CD14-positive monocyte (primary cell): ENCODE results near the gene CERK. TPM values are rescaled to one million over a fixed set of nuclear protein-coding genes. Genes with fewer than 3 reads are reported as not detected.
"Not testable (repeated sequence)": the region's sequence is repeated elsewhere in the genome, so short reads cannot be mapped to it uniquely, and the experiment has no call there.

Source experiments
- DNase-seq, 3 donors: peaks; one replicate each; pipeline ENCODE4 v3.0.0-alpha.2; 2011 to 2022
- H2AFZ ChIP-seq: 2 replicates; pipeline ENCODE4 v1.6.0; 2012; ENCODE audit warnings: mild to moderate bottlenecking, low read depth, low read length, inconsistent platforms; ENCODE audit not compliant: insufficient read depth, poor library complexity, severe bottlenecking
- H3K27ac ChIP-seq, 2 donors: 1 replicate in 1 of 2; 2 replicates in 1 of 2; pipeline ENCODE4 v1.5.1; 2012 to 2013; ENCODE audit warnings: low read length in 2 of 2, control low read depth in 1 of 2, inconsistent platforms in 1 of 2, low read depth in 1 of 2, mild to moderate bottlenecking in 1 of 2
- H3K27me3 ChIP-seq, 2 donors: one replicate each; pipeline versions ENCODE4 v1.6.0 to v1.6.1; 2011 to 2013; ENCODE audit warnings: low read length in 2 of 2; ENCODE audit not compliant: control insufficient read depth in 2 of 2, insufficient read depth in 2 of 2
- H3K36me3 ChIP-seq, 2 donors: replicated peaks in 1 of 2; 1 replicate in 1 of 2; 2 replicates in 1 of 2; pipeline versions ENCODE4 v1.5.1 to v1.6.1; 2012 to 2013; ENCODE audit warnings: low read length in 2 of 2, control low read depth in 1 of 2, inconsistent platforms in 1 of 2, mild to moderate bottlenecking in 1 of 2; ENCODE audit not compliant: insufficient read depth in 2 of 2, control insufficient read depth in 1 of 2
- H3K4me1 ChIP-seq, 2 donors: 1 replicate in 1 of 2; 2 replicates in 1 of 2; pipeline versions ENCODE4 v1.5.1 to v1.6.1; 2012 to 2013; ENCODE audit warnings: low read length in 2 of 2, control low read depth in 1 of 2, inconsistent platforms in 1 of 2, mild to moderate bottlenecking in 1 of 2, moderate library complexity in 1 of 2; ENCODE audit not compliant: insufficient read depth in 2 of 2, control insufficient read depth in 1 of 2
- H3K4me2 ChIP-seq: replicated peaks from 2 replicates; pipeline ENCODE3; 2012; ENCODE audit warnings: low read length, moderate library complexity, mild to moderate bottlenecking; ENCODE audit not compliant: poor library complexity, severe bottlenecking; ENCODE audit errors: extremely low read depth
- H3K4me3 ChIP-seq, 3 experiments: fragments of 200-600 bp in 1 of 3; sonication (generic) in 1 of 3; replicated peaks in 1 of 3; 1 replicate in 2 of 3; 2 replicates in 1 of 3; pipeline ENCODE4 v1.5.1; 2011 to 2013; ENCODE audit warnings: low read length in 3 of 3, mild to moderate bottlenecking in 3 of 3, control low read depth in 2 of 3, low read depth in 2 of 3, inconsistent platforms in 1 of 3, moderate library complexity in 1 of 3
- H3K79me2 ChIP-seq: 2 replicates; pipeline ENCODE4 v1.6.0; 2012; ENCODE audit warnings: mild to moderate bottlenecking, control low read depth, inconsistent platforms, low read length, moderate library complexity; ENCODE audit not compliant: insufficient read depth
- H3K9ac ChIP-seq: 2 replicates; pipeline ENCODE4 v1.6.0; 2017; ENCODE audit warnings: low read length, mild to moderate bottlenecking; ENCODE audit not compliant: insufficient read depth, poor library complexity, severe bottlenecking
- H3K9me3 ChIP-seq, 2 donors: replicated peaks in 1 of 2; 1 replicate in 1 of 2; 2 replicates in 1 of 2; pipeline versions ENCODE4 v1.5.1 to v1.6.1; 2012 to 2013; ENCODE audit warnings: low read length in 2 of 2, control low read depth in 1 of 2; ENCODE audit not compliant: control insufficient read depth in 1 of 2, insufficient read depth in 1 of 2
- H4K20me1 ChIP-seq: 2 replicates; pipeline ENCODE4 v1.6.0; 2012; ENCODE audit warnings: mild to moderate bottlenecking, low read length, control low read depth, moderate library complexity; ENCODE audit not compliant: insufficient read depth
- H3K27ac Mint-ChIP-seq, 7 donors: one replicate each; pipeline ENCODE4 v1.8.0; 2020; ENCODE audit warnings: mild to moderate bottlenecking in 7 of 7, mixed read lengths in 7 of 7, moderate library complexity in 6 of 7, inconsistent platforms in 2 of 7
- H3K27me3 Mint-ChIP-seq, 3 donors: one replicate each; pipeline ENCODE4 v1.8.0; 2021 to 2022; ENCODE audit warnings: low read depth in 3 of 3, mild to moderate bottlenecking in 3 of 3, mixed read lengths in 3 of 3, moderate library complexity in 3 of 3, inconsistent platforms in 1 of 3
- H3K36me3 Mint-ChIP-seq, 2 donors: one replicate each; pipeline ENCODE4 v1.8.0; 2020; ENCODE audit warnings: mixed read lengths in 2 of 2, inconsistent platforms in 1 of 2, mild to moderate bottlenecking in 1 of 2
- H3K4me1 Mint-ChIP-seq: one replicate; pipeline ENCODE4 v1.8.0; 2020; ENCODE audit warnings: mild to moderate bottlenecking, mixed read lengths
- H3K4me3 Mint-ChIP-seq, 2 donors: one replicate each; pipeline ENCODE4 v1.8.0; 2020; ENCODE audit warnings: mild to moderate bottlenecking in 2 of 2, mixed read lengths in 2 of 2, moderate library complexity in 1 of 2
- H3K9me3 Mint-ChIP-seq, 7 donors: one replicate each; pipeline ENCODE4 v1.8.0; 2020 to 2022; ENCODE audit warnings: mixed read lengths in 7 of 7, mild to moderate bottlenecking in 6 of 7, moderate library complexity in 6 of 7, inconsistent platforms in 2 of 7
- WGBS: methylation state at CpG from one replicate; pipeline ENCODE4 v1.1.5; 2013; ENCODE audit warnings: missing lambda C conversion rate; ENCODE audit not compliant: insufficient coverage; 5-methylcytosine and 5-hydroxymethylcytosine counted together
- intact Hi-C, 2 donors: fragments of 100-400 bp; cut with micrococcal nuclease; formaldehyde crosslinking; loops; one replicate each; pipeline versions ENCODE4 v1.15.0 to v1.15.1; 2023
- polyA plus RNA-seq, 3 donors: library from polyadenylated mRNA; depleted of rRNA in 1 of 3; unstranded in 2 of 3; stranded (reverse) in 1 of 3; fragments of 300-500 nt in 2 of 3; fragments of >200 nt in 1 of 3; fragmentation: Illumina TruSeq in 2 of 3; gene quantifications; 1 replicate in 2 of 3; 2 replicates in 1 of 3; pipeline ENCODE4 v1.2.3, GENCODE V29; 2012 to 2021
- TF ChIP-seq, protein P1 (sequence below): fragments of 200-600 bp; IDR thresholded peaks from one replicate; pipeline ENCODE4 v1.8.0; 2022; ENCODE audit warnings: antibody characterized with exemption, mild to moderate bottlenecking

The CERK gene
- polyA plus RNA-seq, 3 donors: 22.4 to 40.2 (median 24.5) TPM

DNA sequence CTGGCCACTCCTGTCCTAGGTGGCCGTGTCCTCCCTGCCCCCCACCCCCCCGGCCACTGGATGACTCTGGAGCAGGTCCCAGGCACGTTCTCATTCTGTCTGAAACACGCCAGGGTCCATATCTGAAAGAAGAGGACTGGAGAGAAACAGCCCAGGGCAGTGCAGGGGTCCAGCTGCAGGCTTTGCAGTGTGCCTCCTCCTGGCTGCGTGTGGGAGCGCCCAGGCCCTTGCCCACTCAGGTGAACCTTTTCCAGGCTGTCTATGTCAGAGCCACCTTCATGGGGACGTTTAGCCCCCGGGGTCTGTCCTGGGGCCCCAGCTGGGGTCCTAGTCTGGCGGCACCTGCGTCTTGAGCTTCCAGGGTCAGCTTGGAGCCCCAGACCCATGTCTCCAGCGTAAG is 102.3 kb downstream of the CERK start:
- no peaks in the 10 kb centered on the region for H3K4me1 ChIP-seq
- H2AFZ ChIP-seq: no peak overlapping the region
- peaks cover 89% of the 10 kb centered on the region for H4K20me1 ChIP-seq
- no peak overlapping the region for H3K27ac Mint-ChIP-seq
- no peak overlapping the region for H3K4me3 ChIP-seq
- H3K36me3 ChIP-seq: peaks cover 55 to 77% of the 10 kb centered on the region in 2 donors
- H3K9ac ChIP-seq: no peak overlapping the region
- H3K27me3 Mint-ChIP-seq: no peaks in the 10 kb centered on the region
- 96% methylated on average over 10 of the region's 11 CpGs for WGBS
- no peak overlapping the region for H3K4me2 ChIP-seq
- no peaks in the 10 kb centered on the region for H3K27me3 ChIP-seq
- intact Hi-C loops: no loop called here
- H3K9me3 Mint-ChIP-seq: no peaks in the 10 kb centered on the region
- H3K9me3 ChIP-seq: no peaks in the 10 kb centered on the region
- no peak overlapping the region for H3K27ac ChIP-seq
- TF ChIP-seq, protein P1, sequence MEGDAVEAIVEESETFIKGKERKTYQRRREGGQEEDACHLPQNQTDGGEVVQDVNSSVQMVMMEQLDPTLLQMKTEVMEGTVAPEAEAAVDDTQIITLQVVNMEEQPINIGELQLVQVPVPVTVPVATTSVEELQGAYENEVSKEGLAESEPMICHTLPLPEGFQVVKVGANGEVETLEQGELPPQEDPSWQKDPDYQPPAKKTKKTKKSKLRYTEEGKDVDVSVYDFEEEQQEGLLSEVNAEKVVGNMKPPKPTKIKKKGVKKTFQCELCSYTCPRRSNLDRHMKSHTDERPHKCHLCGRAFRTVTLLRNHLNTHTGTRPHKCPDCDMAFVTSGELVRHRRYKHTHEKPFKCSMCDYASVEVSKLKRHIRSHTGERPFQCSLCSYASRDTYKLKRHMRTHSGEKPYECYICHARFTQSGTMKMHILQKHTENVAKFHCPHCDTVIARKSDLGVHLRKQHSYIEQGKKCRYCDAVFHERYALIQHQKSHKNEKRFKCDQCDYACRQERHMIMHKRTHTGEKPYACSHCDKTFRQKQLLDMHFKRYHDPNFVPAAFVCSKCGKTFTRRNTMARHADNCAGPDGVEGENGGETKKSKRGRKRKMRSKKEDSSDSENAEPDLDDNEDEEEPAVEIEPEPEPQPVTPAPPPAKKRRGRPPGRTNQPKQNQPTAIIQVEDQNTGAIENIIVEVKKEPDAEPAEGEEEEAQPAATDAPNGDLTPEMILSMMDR: no peak
- H3K4me1 Mint-ChIP-seq: no peaks in the 10 kb centered on the region
- DNase-seq: no peak
- H3K36me3 Mint-ChIP-seq: peaks cover 46 to 71% of the 10 kb centered on the region in 2 donors
- peaks cover 39% of the 10 kb centered on the region for H3K79me2 ChIP-seq
- H3K4me3 Mint-ChIP-seq: no peak overlapping the region

DNA sequence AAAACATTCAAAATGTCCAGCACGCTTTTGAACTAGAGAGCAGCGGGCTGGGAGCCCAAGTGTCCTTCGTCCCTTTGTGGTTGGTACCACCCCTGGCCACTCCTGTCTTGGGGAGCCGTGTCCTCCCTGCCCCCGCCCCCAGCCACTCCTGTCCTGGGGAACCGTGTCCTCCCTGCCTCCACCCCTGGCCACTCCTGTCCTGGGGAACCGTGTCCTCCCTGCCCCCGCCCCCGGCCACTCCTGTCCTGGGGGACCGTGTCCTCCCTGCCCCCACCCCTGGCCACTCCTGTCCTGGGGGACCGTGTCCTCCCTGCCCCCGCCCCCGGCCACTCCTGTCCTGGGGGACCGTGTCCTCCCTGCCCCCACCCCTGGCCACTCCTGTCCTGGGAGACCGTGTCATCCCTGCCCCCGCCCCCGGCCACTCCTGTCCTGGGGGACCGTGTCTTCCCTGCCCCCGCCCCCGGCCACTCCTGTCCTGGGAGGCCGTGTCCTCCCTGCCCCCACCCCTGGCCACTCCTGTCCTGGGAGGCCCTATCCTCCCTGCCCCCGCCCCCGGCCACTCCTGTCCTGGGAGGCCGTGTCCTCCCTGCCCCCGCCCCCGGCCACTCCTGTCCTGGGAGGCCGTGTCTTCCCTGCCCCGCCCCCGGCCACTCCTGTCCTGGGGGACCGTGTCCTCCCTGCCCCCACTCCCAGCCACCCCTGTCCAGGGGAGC is 102.9 kb downstream of the CERK start:
- H3K4me2 ChIP-seq, H3K9me3 Mint-ChIP-seq, H3K4me1 ChIP-seq, H3K27me3 ChIP-seq, H3K27me3 Mint-ChIP-seq, H2AFZ ChIP-seq, DNase-seq, H3K27ac Mint-ChIP-seq, H3K27ac ChIP-seq, H3K9me3 ChIP-seq, H3K4me1 Mint-ChIP-seq, H3K4me3 Mint-ChIP-seq, H3K4me3 ChIP-seq, intact Hi-C loops, H3K9ac ChIP-seq: not testable (repeated sequence)
- Histone ChIP-seq H3K36me3 (peaks cover 58 to 80% of the 10 kb centered on the region in 2 donors), H4K20me1 (peaks cover 91% of the 10 kb centered on the region), H3K79me2 (peaks cover 44% of the 10 kb centered on the region)
- H3K36me3 Mint-ChIP-seq: peaks cover 48 to 71% of the 10 kb centered on the region in 2 donors
- WGBS: 66% methylated on average over 9 of the region's 30 CpGs

Other genes starting within 250 kb of the CERK start
- gene CELSR1, start 200.6 kb downstream of the CERK start, polyA plus RNA-seq: under 1 TPM in 1 of 3 donors, not detected in 2; 0.16 TPM
- gene GRAMD4, start 117.9 kb downstream of the CERK start, polyA plus RNA-seq: 10 to 100 TPM in 2 of 3 donors, 1 to 10 TPM in 1; 9.5 to 33.3 (median 12.6) TPM
- gene TBC1D22A, start 24.4 kb upstream of the CERK start, polyA plus RNA-seq: 10 to 100 TPM; 25.9 to 36.2 (median 29.5) TPM